Neutrophil (primary cell): Measurements from ENCODE around the gene PPBP.

Experiments used
- H3K27ac ChIP-seq: fragments of 200-600 bp; sonication (generic); 2 replicates; pipeline ENCODE4 v1.5.1; 2016; ENCODE audit warnings: mild to moderate bottlenecking, moderate library complexity
- H3K27me3 ChIP-seq: fragments of 200-600 bp; sonication (generic); 2 replicates; pipeline ENCODE4 v1.6.0; 2016; ENCODE audit warnings: mild to moderate bottlenecking
- H3K36me3 ChIP-seq: fragments of 200-600 bp; sonication (generic); 2 replicates; pipeline ENCODE4 v1.5.1; 2017
- H3K4me1 ChIP-seq, 2 experiments: fragments of 200-600 bp in 1 of 2; sonication (generic) in 1 of 2; 1 replicate in 1 of 2; 2 replicates in 1 of 2; pipeline versions ENCODE4 v1.5.1 to v1.6.1; 2013 to 2016; ENCODE audit warnings: low read depth in 1 of 2, low read length in 1 of 2, mild to moderate bottlenecking in 1 of 2, moderate library complexity in 1 of 2; ENCODE audit not compliant: control insufficient read depth in 1 of 2, insufficient read depth in 1 of 2
- H3K4me3 ChIP-seq, 2 experiments: fragments of 200-600 bp in 1 of 2; sonication (generic) in 1 of 2; 1 replicate in 1 of 2; 2 replicates in 1 of 2; pipeline ENCODE4 v1.5.1; 2013 to 2016; ENCODE audit warnings: low read depth in 1 of 2, low read length in 1 of 2, mild to moderate bottlenecking in 1 of 2, moderate library complexity in 1 of 2
- H3K9me3 ChIP-seq: fragments of 200-600 bp; sonication (generic); 2 replicates; pipeline ENCODE4 v1.5.1; 2016
- TF ChIP-seq, protein P1 (sequence below): fragments of 200-600 bp; sonication (generic); IDR thresholded peaks from 2 replicates; pipeline ENCODE4 v1.5.1; 2016; ENCODE audit warnings: antibody characterized with exemption

PPBP gene

DNA sequence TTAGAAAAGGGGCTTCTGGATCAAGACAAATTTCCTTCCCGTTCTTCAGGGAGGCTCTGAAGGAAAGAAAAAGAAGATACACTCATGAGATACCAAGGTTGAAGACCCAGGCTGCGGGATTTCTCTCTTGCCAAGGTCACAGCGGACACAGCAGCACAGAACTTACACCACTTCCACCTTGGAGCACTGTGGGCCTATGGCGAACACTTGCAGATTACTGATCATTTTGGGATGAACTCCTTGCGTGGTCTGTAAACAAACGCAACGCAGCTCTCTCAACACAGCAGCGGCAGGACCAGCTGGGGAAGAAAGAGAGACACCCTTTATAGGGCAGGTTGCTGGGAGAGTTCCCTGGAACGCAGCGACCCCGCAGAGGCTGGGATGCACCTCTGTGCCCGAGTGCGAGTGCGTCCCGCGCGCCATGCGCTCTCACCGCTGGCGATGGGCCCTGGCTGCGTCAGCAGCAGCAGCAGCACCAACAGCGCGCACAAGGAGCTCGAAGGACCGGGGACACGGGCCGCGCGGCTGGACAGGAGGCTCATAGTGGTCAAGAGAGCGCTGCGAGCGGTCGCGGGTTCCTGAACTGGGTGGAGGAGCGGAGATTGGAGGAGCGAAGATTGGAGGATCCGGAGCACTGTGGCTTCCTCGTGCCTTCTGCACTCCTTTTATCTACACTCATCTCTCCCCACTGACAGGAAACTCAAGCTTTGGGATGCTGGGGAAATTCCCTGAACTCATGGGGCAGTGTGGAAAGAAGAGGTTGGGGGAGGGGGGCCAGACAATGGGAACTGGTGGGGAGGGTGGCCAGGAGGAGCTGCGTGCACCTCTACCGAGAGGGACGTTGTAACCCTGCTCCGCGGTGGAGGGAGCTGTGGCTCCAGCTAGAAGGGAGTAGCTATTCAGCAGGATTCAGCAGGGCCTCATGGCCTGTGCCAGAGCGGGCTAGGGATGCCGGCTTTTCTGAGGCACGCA lies 10.3 kb upstream of the PPBP start, which contains the start of gene CXCL5:
CXCL5 (minus strand) TSS at position 638 of the 972 bp plus-strand sequence; CDS start at position 542, 96 bp downstream.
- Histone ChIP-seq H3K27ac (no peak within 1 kb of the TSS), H3K36me3 (no peaks in the 10 kb centered on the region), H3K4me3 (peak within 1 kb of the TSS; percentile 24 to 32), H3K4me1 (peaks cover 7 to 11% of the 10 kb centered on the region in 2 experiments), H3K27me3 (peaks cover 40% of the 10 kb centered on the region), H3K9me3 (no peaks in the 10 kb centered on the region)
- TF ChIP-seq, protein P1, sequence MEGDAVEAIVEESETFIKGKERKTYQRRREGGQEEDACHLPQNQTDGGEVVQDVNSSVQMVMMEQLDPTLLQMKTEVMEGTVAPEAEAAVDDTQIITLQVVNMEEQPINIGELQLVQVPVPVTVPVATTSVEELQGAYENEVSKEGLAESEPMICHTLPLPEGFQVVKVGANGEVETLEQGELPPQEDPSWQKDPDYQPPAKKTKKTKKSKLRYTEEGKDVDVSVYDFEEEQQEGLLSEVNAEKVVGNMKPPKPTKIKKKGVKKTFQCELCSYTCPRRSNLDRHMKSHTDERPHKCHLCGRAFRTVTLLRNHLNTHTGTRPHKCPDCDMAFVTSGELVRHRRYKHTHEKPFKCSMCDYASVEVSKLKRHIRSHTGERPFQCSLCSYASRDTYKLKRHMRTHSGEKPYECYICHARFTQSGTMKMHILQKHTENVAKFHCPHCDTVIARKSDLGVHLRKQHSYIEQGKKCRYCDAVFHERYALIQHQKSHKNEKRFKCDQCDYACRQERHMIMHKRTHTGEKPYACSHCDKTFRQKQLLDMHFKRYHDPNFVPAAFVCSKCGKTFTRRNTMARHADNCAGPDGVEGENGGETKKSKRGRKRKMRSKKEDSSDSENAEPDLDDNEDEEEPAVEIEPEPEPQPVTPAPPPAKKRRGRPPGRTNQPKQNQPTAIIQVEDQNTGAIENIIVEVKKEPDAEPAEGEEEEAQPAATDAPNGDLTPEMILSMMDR: no peak

DNA sequence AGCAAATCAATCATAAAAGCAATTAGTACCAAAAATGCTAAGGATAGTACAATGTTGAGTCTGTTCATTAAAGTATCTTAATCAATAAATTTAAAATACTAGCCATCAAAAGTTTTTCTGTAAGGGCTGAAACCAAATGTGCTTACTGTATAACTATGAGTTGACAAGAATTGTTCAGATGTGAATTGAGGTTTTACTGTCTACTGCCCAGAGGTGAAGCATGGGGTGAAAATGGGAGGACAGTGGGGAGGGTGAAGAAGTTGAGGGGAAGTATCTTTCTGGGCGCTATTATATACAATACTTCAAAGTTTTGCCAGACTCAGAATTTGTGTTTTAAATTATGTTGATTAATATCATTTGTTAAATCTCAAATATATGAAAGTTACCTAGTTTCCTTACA lies 4.1 kb upstream of the PPBP start:
- Histone ChIP-seq H3K4me3 (no peak overlapping the region), H3K9me3 (no peaks in the 10 kb centered on the region), H3K36me3 (no peaks in the 10 kb centered on the region), H3K27ac (no peak overlapping the region), H3K27me3 (peaks cover 12% of the 10 kb centered on the region), H3K4me1 (no peaks in the 10 kb centered on the region)
- TF ChIP-seq, protein P1: no peak

DNA sequence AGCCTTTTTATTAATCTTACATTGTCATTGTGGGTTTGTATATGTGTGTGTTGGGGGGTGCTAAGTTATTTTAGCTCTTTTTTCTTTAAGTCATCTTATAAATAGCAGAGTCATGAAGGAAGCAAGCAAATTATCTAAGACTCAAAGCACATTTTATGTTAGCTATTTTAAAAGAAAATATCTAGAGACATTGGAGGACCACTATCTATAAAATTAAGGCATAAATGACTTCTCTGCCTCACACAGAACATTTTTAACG lies 3.7 kb upstream of the PPBP start:
- Histone ChIP-seq H3K4me1 (no peaks in the 10 kb centered on the region), H3K36me3 (no peaks in the 10 kb centered on the region), H3K27ac (no peak overlapping the region), H3K4me3 (no peak overlapping the region), H3K9me3 (no peaks in the 10 kb centered on the region), H3K27me3 (peaks cover 8% of the 10 kb centered on the region)
- TF ChIP-seq, protein P1: no peak

DNA sequence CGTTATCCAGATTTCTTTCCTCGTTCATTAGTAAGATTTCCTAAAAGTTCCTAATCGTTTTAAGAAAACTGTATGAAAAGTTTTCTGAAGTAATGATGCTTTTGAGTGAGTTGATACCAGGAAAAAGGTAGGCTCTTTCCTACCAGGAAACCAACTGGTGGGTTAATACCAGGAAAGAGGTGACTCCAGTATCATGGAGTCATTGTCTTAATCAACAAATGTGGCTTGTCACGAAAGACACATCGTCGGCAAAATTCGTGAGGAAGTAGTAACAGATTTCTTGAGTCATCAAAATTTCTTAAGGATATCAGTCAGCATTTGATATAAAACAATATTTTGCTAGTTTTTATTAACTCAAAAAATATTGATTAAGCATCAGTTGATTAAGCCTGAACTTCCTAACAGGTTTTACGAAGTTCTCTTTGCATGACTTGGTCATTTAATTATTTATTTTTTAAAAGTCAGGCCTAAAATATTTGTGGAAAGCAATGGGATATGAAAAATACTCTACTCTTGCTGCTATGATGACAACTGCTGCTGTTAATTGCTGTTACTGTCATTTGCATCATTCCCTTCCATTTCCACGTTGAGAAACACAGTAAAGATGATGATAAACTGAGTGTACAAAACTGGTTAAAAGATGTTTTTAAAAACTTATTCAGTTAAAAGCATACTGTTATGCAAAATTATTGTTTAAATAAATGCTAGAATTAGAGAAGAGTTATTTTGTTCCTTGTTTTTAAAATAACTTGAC lies 3.2 kb upstream of the PPBP start:
- no peaks in the 10 kb centered on the region for H3K4me1 ChIP-seq
- H3K36me3 ChIP-seq: no peaks in the 10 kb centered on the region
- no peak overlapping the region for H3K4me3 ChIP-seq
- peaks cover 3% of the 10 kb centered on the region for H3K27me3 ChIP-seq
- no peak overlapping the region for H3K27ac ChIP-seq
- TF ChIP-seq, protein P1: no peak
- no peaks in the 10 kb centered on the region for H3K9me3 ChIP-seq

DNA sequence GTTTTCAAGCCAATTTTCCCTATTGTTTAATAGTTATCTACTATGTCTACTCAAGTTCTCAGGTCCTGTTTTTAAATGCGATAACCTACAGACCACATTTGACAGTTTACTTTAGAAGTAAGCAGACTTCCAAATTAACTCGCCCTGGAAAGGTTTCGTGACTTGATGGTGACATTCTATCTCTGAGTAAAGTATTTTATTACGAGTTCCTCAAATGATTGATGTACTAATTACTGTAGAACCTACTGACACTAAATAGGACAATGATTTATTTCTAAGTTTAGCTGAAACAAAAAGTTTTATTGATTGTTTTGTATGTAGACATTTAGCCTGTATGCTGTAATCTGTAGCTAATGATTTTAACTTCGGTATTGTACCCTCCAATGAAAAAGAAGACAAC lies 1.9 kb upstream of the PPBP start:
- Histone ChIP-seq H3K9me3 (no peaks in the 10 kb centered on the region), H3K27me3 (no peaks in the 10 kb centered on the region), H3K4me3 (no peak overlapping the region), H3K36me3 (no peaks in the 10 kb centered on the region), H3K4me1 (no peaks in the 10 kb centered on the region), H3K27ac (no peak overlapping the region)
- TF ChIP-seq, protein P1: no peak
